NT2/D1 (cell line): Measurements from ENCODE around the gene TNS3.

Source experiments
- SUZ12 ChIP-seq: IDR thresholded peaks from 2 replicates; pipeline ENCODE4 v1.6.1; 2011; ENCODE audit not compliant: insufficient read length, insufficient read depth; ENCODE audit errors: extremely low read depth
- YY1 ChIP-seq: IDR thresholded peaks from 2 replicates; pipeline ENCODE4 v1.6.1; 2011; ENCODE audit not compliant: insufficient read length, insufficient read depth
- ZNF274 ChIP-seq: IDR thresholded peaks from 2 replicates; pipeline ENCODE4 v1.6.1; 2011; ENCODE audit warnings: mild to moderate bottlenecking, low read depth, low read length

DNA sequence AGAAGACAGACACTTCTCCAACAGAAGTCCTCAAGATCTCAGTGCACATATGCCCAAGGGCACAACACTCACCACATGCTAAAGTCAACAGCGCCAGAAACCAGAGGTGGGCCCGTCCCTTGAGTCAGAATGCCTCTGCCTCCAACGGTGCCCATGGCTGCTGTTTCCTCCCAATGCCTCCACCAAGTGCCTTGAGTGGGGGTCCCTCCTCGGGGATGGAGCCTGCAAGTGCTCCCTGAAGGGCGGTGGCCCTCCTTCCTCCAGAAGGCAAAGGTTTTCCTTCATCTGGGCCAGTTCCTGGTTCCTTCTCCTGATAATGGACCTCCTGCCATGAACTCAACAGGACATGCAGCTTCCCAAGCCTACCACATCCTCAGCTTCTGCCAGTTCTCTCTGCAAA, 58.5 kb downstream of the TNS3 start:
- TF ChIP-seq ZNF274: no peak
- no peak for TF ChIP-seq SUZ12
- TF ChIP-seq YY1: no peak
